C1 segment of cervical spinal cord (tissue), 14 donors: ENCODE results near the gene OR10P1.

ENCODE experiments used
- DNase-seq, 14 donors: peaks; one replicate each; lab custom pipeline; 2025; lab: John Stamatoyannopoulos, UW

The OR10P1 gene

DNA sequence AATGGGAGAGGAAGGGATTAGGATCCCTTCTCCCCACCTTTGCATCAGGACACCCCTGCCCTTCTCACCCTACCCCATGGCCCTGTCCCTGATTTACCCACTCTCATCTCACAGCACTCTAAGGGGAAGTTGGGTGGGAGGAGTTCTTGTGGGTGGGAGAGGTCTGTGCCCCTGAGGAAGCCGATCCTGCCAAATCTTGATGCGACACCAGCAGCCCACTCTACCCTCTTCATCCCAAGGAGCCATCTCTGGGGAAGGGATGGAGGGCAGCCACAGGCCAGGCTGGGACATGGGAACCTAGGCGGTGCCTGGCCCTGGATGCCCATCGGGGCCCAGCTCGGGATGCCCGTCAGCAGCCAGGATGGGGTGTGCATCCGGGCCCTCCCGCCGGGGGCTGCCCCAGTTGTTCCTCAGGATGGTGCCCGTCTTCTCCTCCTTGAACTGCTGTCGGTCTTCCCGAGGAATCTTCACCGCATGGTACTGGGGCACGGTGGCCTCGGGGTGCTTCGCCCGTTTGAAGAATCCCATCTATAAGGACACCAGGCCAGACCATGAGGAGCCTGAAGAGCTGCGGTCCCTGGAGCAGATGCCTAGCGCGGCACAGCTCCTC is 48.2 kb downstream of the OR10P1 start:
- DNase-seq: no peak

GRCh38 chr12:55685671-55686070 is 49.0 kb downstream of the OR10P1 start:
- no peak for DNase-seq

DNA sequence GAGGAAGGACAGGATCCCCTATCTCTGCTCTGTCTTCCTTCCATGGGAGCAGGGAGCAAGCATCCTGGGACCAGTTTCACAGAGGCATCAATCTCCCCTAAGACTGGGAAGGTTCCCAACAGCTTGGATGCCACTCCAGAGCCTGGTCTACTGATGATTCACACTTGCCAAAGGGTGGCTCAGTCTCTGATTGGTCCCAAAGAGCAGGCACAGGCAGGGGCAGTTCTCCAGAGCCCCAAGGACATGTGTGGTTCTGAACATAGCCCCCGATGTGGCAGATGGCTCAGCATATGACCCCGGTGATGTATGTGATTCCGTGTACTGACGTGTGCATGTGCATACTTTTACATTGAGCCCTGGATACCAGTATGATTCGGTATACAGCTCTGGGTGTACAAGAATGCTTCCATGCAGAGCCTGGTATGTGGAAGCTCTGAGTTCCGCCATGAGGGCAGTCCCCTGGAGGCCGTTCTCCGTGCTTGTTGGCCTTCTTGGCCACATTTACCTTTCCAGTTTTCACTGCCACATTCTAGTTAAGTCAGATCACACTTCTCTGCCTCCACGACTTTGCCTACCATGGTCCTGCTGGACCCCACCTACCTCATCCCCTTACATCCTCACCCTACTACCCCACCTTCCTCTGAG is 49.8 kb downstream of the OR10P1 start:
- peak in 4 of 14 donors; percentile 4 to 25 (median 6) for DNase-seq
